Fibroblast of skin of scalp (primary cell): ENCODE results near the gene TTC23.
"Not testable (repeated sequence)": the region's sequence is repeated elsewhere in the genome, so short reads cannot be mapped to it uniquely, and the experiment has no call there.

ENCODE experiments used
- DNase-seq: peaks from one replicate; pipeline ENCODE4 v3.0.0-alpha.2; 2013

The TTC23 gene

GRCh38 chr15:99250001-99250400 is 620 bp upstream of the TTC23 start:
- DNase-seq = no peak

GRCh38 chr15:99248000-99248715 is 1.2 kb downstream of the TTC23 start:
- DNase-seq = no peak

- no peak for DNase-seq
These were observed 2.3 kb downstream of the TTC23 start for GRCh38 chr15:99247062-99247461.

DNA sequence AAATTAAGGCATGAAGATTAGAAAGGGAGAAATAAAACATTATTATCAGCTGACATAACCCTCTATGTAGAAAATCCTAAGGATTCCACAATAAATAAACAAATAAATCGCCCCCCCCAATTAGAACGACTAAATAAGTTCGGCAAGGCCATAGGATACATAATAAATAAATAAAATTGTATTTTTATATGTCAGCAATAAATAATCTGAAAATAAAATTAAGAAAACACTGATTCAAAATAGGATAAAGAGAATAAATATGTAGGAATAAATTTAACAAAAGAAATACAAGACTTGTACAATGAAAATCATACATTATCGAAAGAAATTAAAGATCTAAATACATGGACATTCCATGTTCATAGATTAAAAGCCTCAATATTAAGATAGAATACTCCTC is 5.1 kb downstream of the TTC23 start:
- DNase-seq = no peak

GRCh38 chr15:99241752-99242151 is 7.6 kb downstream of the TTC23 start:
- DNase-seq = no peak

DNA sequence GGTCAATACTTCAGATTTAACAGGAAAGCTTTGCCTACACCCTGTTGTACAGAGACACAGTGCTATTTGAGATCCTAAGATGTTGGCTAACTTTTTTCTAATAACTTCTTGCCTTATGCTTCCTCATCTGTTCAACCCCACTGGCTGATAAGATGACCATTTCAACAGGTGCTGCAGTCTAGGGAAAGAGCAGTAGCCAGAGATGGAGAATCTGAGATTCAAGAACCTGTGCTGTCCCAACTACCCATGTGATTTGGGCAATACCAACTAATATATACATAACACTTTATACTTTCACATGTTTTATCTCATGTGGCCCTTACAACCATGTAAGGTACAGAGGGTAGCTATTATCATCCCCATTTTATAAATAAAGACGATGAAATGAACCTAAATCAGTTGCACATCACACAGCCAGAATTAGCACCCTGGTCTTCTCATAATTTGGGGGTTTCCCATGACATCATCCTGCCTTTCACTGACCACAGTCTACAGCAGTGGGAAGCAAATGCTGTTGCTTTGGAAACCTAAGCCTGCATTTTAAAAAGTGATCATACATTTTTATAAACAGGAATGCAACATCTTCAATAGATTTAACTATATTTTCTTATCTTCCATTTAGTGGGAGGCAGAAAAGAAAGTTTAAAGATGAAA is 9.7 kb downstream of the TTC23 start:
- no peak for DNase-seq

DNA sequence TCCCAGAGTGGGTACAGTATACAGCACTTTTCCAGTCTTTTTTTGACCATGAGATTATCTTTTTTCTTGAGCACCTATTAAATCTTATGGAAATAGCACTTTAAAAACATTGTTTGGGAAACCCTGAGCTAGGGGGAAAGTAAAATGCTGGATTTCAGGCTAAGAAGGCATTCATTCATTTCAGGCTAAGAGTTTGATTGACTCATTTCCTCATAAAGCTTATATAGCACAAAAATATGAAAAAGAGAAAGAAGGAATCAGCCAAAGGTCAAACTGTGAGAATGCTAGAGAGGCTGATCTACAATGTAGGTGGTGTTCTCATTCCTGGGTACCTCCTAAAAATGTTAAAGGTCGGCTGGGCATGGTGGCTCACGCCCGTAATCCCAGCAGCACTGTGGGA is 10.5 kb downstream of the TTC23 start:
- no peak for DNase-seq

DNA sequence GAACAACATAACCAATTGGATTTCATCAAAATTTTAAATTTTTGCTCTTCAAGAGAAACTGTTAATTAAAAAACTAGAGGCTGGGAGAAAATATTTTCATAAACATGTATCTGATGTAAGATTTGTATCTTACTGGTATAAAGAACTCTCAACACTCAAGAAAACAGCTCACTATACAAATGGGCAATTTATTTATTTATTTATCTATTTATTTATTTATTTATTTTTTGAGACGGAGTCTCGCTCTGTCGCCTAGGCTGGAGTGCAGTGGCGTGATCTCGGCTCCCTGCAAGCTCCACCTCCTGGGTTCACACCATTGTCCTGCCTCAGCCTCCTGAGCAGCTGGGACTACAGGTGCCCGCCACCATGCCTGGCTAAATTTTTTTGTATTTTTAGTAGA is 15.2 kb downstream of the TTC23 start:
- DNase-seq = not testable (repeated sequence)

DNA sequence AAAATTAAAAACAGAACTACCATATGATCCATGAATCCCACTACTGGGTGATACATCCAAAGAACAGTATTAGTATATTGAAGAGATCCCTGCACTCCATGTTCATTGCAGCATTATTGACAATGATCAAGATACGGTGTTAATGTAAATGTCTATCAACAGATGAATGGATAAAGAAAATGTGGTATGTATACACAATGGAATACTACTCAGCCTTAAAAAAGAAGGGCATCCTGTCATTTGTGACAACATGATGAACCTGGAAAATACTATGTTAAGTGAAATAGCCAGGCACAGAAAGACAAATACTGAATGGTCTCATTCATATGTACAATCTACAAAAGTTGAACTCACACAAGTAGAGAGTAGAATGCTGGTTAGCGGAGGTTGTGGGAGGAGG is 16.6 kb downstream of the TTC23 start:
- no peak for DNase-seq

DNA sequence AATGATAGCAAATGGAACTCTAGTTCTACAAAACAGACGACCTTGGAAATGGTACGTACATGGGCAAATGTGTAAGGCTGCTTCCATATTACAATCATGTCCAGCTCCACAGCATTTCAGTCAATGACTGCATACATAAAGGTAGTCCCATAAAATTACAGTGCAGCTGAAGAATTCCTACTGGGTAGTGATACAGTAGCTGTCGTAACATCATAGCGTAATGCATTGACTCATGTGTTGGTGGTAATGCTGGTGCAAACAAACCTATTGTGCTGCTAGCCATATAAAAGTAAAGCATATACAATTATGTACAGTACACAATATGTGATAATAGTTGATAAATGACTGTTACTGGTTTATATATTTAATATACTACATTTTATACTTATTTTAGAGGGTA is 18.5 kb downstream of the TTC23 start:
- no peak for DNase-seq

DNA sequence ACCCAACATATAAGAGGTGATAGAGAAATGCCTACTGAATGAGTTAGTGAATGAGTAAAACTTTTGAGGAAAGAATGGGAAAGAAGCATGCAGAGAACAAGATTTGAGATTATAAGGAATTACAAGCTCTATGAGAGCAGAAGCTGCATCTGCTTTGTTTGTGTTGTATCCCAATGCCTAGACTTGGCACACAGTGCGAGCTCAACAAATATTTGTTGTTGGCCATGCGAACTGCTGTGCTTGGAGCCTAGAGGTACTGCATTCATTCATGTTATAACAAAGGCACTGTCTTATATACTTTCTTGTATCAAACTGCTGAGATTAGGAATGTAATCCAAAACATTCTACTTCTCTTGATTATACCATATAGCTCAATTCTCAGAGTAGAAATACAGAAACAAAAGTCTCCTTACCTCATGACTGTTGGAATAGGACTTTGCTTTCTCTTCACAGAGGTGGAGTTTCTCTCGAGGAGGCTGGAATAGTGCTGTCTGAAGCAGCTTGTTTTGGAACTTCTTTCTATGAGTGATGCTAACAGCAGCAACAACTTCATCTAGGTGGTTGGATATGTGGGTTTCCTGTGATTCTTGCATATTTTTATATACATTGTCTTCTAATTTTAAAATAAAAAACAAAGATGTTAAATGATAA is 21.1 kb downstream of the TTC23 start:
- DNase-seq = no peak

DNA sequence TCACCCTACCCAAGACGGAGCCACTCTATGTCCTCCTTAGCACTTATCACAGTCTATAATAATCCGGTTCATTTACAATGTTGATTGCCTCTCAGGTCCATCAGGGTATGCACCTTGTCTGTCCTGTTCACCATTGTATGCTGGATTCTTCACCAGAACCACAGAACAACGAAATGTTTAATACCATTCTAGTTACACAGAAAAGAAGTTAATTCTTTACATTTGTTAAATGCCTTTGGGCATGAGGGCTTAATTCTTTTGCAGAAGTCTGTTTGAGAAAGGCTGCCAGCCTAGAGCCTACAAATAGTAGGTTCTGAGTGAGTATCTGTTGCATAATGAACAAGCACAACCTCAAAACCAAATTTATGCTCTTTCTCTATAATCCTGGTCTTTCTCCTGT is 22.6 kb downstream of the TTC23 start:
- no peak for DNase-seq

- no peak for DNase-seq
These were observed 24.8 kb downstream of the TTC23 start for GRCh38 chr15:99224372-99225214.

DNA sequence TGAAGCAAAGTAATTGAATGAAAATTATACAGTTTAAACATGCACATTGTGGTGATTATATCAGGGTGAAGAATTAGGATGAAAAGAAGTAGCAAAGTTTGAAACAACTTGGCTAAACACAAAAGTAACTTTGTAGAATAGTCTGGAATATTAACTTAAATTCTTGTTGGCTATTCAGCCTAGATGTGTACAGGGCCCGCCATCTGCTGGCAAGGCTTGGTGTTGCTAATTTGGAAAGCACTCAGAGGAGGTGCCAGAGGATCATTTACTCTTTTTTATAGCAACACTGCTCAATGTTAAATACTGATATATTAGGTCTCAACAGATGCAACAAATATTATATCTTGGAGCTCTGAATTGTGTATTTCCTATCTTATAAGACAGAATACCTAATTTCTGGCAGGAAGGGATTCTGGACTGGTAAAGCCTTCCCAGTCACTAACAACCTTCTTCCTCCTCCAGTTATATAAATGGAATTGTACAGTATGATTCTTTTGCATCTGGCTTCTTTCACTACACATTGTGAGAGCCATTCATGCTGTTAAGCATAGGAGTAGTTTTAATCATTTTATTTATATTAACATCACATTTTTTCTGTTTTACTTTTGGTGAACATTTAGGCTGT is 36.1 kb downstream of the TTC23 start:
- DNase-seq = peak; percentile 72

DNA sequence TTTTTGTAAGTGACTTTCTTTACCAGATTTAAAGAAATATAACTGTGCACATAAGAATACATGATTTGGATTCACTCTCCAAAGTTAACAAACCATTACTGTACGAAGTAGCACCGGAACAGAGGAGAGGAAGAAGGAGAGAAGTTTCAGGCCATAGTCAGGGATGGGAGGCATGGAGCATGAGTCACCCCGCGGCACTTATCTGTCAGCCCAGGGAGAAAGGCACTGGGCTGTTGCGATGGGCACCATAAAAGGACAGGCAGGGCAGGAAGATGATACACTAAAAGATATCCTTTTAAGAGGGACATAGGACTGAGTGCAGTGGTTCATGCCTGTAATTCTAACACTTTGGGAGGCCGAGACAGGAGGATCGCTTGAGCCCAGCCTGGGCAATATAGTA is 37.0 kb downstream of the TTC23 start:
- DNase-seq = peak; percentile 54

GRCh38 chr15:99211926-99212325 is 37.5 kb downstream of the TTC23 start:
- no peak for DNase-seq

GRCh38 chr15:99210334-99210733 is 39.0 kb downstream of the TTC23 start:
- no peak for DNase-seq

DNA sequence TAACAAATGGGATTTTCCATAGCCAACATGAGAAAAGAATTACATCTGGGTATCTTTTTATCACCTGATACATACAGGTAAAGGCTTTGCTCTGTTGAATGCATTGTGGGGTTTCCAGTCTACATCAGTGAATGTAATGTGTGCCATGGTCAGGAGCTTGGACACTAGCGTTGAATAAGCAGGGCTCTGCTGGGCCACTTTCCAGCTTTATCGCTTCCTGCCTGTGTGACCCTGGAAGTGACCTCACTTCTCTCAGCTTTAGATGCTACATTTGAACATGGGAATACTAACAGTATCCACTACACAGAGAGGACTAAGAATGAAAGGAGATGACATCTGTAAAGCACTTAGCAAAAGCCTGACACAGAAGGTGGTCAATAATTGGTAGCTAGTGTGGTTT is 40.1 kb downstream of the TTC23 start:
- no peak for DNase-seq

- DNase-seq = no peak
These were observed 41.7 kb downstream of the TTC23 start for GRCh38 chr15:99207672-99208071.

- DNase-seq = no peak
These were observed 47.2 kb downstream of the TTC23 start for GRCh38 chr15:99202176-99202552.

DNA sequence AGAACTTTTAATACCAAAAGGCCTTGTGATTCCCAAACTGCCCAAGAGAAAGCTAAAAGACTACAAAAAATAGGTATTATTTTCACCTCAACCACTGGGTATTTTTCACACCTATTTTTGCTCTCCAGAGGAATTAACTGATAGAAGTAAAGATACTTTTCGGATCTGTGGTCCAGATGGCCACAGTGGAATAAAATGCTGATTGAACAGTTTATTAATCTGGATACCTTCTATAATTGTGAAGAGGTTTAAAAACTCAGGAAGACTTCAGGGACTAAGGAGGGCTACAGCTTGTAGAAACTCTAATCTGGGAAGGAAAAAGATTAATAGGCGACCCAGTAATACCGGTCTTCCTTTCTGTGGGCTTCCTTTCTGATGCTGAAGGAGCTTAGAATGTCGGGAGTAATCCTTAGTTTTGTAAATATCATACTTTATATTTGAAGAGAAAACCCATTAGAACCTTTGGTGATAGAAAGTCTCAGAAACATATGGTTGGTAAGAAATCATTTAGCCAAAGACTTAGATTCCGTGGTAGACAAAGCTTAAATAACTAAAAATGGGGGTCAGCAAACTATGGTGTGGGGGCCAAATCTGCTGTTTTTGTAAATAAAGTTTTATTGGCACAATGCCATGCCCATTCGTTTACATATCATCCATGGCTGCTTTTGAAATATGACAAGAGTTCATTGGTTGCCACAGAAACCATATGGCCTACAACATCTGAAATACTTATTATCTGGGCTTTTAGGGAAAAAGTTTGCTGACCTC is 47.8 kb downstream of the TTC23 start:
- no peak for DNase-seq

DNA sequence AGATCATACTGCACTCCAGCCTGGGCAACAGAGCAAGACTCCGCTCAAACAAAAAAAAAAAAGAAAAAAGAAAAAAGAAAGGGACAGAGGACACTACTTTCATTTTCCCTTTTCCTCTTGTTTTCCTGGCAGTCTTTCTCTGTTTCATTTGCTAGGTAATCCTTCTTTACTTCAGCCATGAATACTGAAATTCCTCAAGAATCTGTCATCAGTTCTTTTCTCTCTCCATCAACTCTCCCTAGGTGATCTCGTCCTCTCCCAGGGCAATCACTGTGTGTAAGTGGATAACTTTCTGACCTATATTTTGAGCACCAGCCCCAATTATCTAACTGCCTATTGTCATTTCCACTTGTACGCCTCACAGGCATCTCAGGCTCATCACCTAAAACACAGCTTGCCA is 51.5 kb downstream of the TTC23 start:
- peak; percentile 29 for DNase-seq
